Osteoblast (primary cell): ENCODE data around the gene FAM184A. TPM values are rescaled to one million over a fixed set of nuclear protein-coding genes. Genes with fewer than 3 reads are reported as not detected.
A peak's percentile ranks its signal among the peaks of the same experiment; 100 is the strongest.

ENCODE experiments used
- DNase-seq: peaks from one replicate; pipeline ENCODE4 v3.0.0; 2011; ENCODE audit warnings: low spot score, mixed read lengths; ENCODE audit not compliant: insufficient read length; ENCODE audit errors: missing footprints
- H2AFZ ChIP-seq: 2 replicates; pipeline ENCODE4 v1.6.0; 2011; ENCODE audit warnings: mild to moderate bottlenecking, low read length
- H3K27ac ChIP-seq: 2 replicates; pipeline ENCODE4 v1.5.1; 2011; ENCODE audit warnings: mild to moderate bottlenecking, low read depth, low read length, moderate library complexity
- H3K27me3 ChIP-seq: 2 replicates; pipeline ENCODE4 v1.6.0; 2012; ENCODE audit warnings: mild to moderate bottlenecking, control low read depth, inconsistent platforms, low read length, moderate library complexity; ENCODE audit not compliant: insufficient read depth
- H3K36me3 ChIP-seq: 2 replicates; pipeline ENCODE4 v1.5.1; 2011; ENCODE audit warnings: mild to moderate bottlenecking, low read length, control low read depth, moderate library complexity; ENCODE audit not compliant: insufficient read depth
- H3K4me1 ChIP-seq: 2 replicates; pipeline ENCODE4 v1.5.1; 2011; ENCODE audit warnings: mild to moderate bottlenecking, low read length, control low read depth, moderate library complexity; ENCODE audit not compliant: insufficient read depth
- H3K4me2 ChIP-seq: 2 replicates; pipeline ENCODE4 v1.6.0; 2011; ENCODE audit warnings: mild to moderate bottlenecking, low read length; ENCODE audit not compliant: insufficient read depth
- H3K4me3 ChIP-seq: fragments of 200-600 bp; sonication (generic); 3 replicates; pipeline ENCODE4 v1.5.1; 2012; ENCODE audit warnings: mild to moderate bottlenecking, low read length, inconsistent platforms; ENCODE audit not compliant: insufficient read depth
- H3K79me2 ChIP-seq: 2 replicates; pipeline ENCODE4 v1.6.0; 2012; ENCODE audit warnings: mild to moderate bottlenecking, low read length, control low read depth, inconsistent platforms; ENCODE audit not compliant: insufficient read depth
- H3K9me3 ChIP-seq: 2 replicates; pipeline ENCODE4 v1.5.1; 2011; ENCODE audit warnings: low read depth, low read length, control low read depth
- H4K20me1 ChIP-seq: 2 replicates; pipeline ENCODE4 v1.6.0; 2012; ENCODE audit warnings: mild to moderate bottlenecking, low read length, control low read depth; ENCODE audit not compliant: insufficient read depth
- CTCF ChIP-seq: IDR thresholded peaks from 2 replicates; pipeline ENCODE4 v1.5.1; 2011; ENCODE audit warnings: mild to moderate bottlenecking, low read depth, low read length, moderate library complexity; ENCODE audit errors: extremely low read depth
- total RNA-seq: library from RNA; depleted of rRNA; stranded (reverse); fragments of >200 nt; gene quantifications from 2 replicates; pipeline ENCODE4 v1.2.3, GENCODE V29; 2012

The FAM184A gene
- total RNA-seq, 1 donor: 0.36 TPM

GRCh38 chr6:118970866-118971265 lies 107.6 kb downstream of the FAM184A start:
- DNase-seq: no peak
- Histone ChIP-seq H3K79me2 (no peaks in the 10 kb centered on the region), H3K27ac (no peak overlapping the region), H3K36me3 (no peaks in the 10 kb centered on the region), H3K4me2 (no peak overlapping the region), H3K4me1 (no peaks in the 10 kb centered on the region), H2AFZ (no peak overlapping the region), H3K9me3 (no peaks in the 10 kb centered on the region), H3K4me3 (no peak overlapping the region), H4K20me1 (no peaks in the 10 kb centered on the region), H3K27me3 (no peaks in the 10 kb centered on the region)
- TF ChIP-seq CTCF: no peak

GRCh38 chr6:118968416-118968815 lies 110.0 kb downstream of the FAM184A start:
- Histone ChIP-seq H3K79me2 (no peaks in the 10 kb centered on the region), H3K27me3 (no peaks in the 10 kb centered on the region), H4K20me1 (no peaks in the 10 kb centered on the region), H3K4me3 (no peak overlapping the region), H2AFZ (no peak overlapping the region), H3K4me2 (no peak overlapping the region), H3K27ac (no peak overlapping the region), H3K9me3 (no peaks in the 10 kb centered on the region), H3K4me1 (no peaks in the 10 kb centered on the region), H3K36me3 (no peaks in the 10 kb centered on the region)
- no peak for DNase-seq
- peak; percentile 28 for TF ChIP-seq CTCF

- Histone ChIP-seq H3K36me3 (no peaks in the 10 kb centered on the region), H3K27ac (no peak overlapping the region), H2AFZ (no peak overlapping the region), H3K79me2 (no peaks in the 10 kb centered on the region), H3K27me3 (no peaks in the 10 kb centered on the region), H3K4me2 (no peak overlapping the region), H4K20me1 (no peaks in the 10 kb centered on the region), H3K4me1 (no peaks in the 10 kb centered on the region), H3K9me3 (no peaks in the 10 kb centered on the region), H3K4me3 (no peak overlapping the region)
- no peak for TF ChIP-seq CTCF
- no peak for DNase-seq
These were observed 111.2 kb downstream of the FAM184A start for GRCh38 chr6:118967239-118967638.

GRCh38 chr6:118965843-118966370 lies 112.6 kb downstream of the FAM184A start:
- H3K4me2 ChIP-seq: no peak overlapping the region
- H3K4me1 ChIP-seq: no peaks in the 10 kb centered on the region
- no peak overlapping the region for H3K27ac ChIP-seq
- no peaks in the 10 kb centered on the region for H3K79me2 ChIP-seq
- no peaks in the 10 kb centered on the region for H3K36me3 ChIP-seq
- TF ChIP-seq CTCF: no peak
- H3K4me3 ChIP-seq: no peak overlapping the region
- no peak overlapping the region for H2AFZ ChIP-seq
- H3K27me3 ChIP-seq: no peaks in the 10 kb centered on the region
- H4K20me1 ChIP-seq: no peaks in the 10 kb centered on the region
- no peaks in the 10 kb centered on the region for H3K9me3 ChIP-seq
- DNase-seq: no peak
